CD4-positive, alpha-beta T cell treated with Interleukin-15 for 4 hours (primary cell): ENCODE data around the gene MCHR1.
"Not testable (repeated sequence)": the region's sequence is repeated elsewhere in the genome, so short reads cannot be mapped to it uniquely, and the experiment has no call there.

Experiments used
- DNase-seq: peaks from one replicate; pipeline ENCODE4 v3.0.0-alpha.2; 2020; ENCODE audit warnings: low spot score

The MCHR1 gene

DNA sequence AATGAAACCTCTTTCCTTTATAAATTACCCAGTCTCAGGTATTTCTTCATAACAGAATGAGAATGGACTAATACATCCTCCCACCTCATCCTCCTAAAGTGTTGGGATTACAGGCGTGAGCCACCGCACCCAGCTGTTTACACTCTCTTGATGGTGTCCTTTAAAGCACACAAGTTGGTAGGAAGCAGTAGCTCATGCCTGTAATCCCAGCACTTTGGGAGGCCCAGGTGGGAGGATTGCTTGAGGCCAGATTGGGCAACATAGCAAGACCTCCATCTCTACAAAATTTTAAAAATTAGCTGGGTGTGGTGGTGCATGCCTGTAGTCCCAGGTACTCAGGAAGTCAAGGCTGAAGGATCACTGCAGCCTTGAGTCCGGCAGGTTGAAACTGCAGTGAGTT, 23.3 kb upstream of the MCHR1 start:
- DNase-seq, result not testable (repeated sequence)

DNA sequence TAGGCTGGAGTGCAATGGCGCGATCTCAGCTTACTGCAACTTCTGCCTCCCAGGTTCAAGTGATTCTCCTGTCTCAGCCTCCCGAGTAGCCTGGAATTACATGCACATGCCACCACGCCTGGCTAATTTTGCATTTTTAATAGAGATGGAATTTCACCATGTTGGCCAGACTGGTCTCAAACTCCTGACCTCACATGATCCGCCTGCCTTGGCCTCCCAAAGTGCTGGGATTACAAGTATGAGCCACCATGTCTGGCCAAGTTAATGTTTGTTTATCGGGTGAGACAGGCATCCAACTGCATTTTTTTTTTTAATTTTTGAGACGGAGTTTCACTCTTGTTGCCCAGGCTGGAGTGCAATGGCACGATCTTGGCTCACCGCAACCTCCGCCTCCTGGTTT, 22.6 kb upstream of the MCHR1 start:
- DNase-seq, result not testable (repeated sequence)

DNA sequence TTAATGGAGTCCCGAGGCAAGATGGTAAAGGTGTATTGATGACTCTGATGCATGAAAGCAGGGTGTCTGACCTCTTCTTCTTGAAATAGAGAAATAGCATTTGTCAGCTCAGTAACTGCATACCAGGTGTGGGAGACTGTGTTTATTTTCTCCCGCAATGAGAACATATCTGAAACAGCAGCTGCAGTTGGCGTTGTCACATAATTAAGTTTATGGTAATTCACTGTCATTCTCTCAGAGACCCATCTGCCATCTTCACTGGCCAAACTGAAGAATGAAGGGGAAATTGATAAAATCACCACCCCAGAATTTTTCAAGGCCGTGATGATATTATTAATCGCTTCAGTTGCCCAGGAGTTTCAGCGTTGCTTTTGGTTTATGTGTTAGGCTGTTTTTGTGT, 20.1 kb upstream of the MCHR1 start:
- DNase-seq, result no peak

DNA sequence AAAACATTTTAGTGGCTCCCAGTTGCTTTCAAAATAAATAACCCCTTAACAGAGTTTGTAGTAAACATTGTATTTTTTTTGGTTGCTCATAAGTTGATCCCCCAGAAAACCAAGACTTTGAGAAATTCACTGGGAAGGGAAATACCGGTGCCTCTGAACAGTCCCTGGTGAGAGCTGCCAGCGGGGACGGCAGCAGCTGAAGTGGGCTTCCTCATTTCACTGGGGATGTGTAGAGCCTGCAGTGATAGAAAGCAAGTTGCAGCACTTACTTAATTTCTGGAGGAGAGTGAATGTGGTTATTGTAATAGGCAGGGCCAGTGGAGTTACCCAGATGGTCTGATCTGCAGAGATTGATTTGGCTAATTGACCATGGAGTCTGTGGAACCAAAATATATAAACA, 18.6 kb upstream of the MCHR1 start:
- DNase-seq, result no peak

DNA sequence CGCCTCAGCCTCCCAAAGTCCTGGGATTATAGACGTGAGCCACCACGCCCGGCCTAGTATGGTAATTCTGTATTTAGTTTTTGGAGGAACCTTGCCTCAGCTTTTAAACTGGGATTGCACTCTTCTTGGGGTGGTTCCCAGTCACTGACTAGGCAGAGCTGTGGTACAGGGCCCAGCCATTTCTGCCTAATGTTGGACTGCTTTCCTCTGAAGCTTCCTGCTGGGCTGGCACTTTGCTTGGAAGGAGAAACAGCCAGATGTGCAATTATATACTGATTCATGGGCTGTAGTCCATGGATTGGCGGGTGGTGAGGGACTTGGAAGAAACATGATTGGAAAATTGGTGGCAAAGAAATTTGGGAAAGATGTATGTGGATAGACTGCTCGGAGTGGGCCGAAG, 17.6 kb upstream of the MCHR1 start:
- no peak for DNase-seq

DNA sequence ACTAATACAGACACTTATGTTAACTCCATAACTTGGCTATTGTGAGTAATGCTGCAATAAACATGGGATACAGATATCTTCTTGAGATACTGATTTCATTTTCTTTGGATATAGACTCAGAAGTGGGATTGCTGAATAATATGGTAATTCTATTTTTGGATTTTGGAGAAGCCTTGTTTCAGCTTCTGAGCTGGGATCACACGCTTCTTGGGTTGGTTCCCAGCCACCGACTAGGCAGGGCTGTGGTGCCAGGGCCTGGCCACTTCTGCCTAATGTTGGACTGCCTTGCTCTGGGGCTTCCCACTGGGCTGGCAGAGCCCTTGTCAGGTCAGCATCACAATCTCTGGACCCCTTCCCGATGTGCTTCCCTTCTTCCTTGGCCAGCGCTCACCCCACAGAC, 14.0 kb upstream of the MCHR1 start:
- no peak for DNase-seq

DNA sequence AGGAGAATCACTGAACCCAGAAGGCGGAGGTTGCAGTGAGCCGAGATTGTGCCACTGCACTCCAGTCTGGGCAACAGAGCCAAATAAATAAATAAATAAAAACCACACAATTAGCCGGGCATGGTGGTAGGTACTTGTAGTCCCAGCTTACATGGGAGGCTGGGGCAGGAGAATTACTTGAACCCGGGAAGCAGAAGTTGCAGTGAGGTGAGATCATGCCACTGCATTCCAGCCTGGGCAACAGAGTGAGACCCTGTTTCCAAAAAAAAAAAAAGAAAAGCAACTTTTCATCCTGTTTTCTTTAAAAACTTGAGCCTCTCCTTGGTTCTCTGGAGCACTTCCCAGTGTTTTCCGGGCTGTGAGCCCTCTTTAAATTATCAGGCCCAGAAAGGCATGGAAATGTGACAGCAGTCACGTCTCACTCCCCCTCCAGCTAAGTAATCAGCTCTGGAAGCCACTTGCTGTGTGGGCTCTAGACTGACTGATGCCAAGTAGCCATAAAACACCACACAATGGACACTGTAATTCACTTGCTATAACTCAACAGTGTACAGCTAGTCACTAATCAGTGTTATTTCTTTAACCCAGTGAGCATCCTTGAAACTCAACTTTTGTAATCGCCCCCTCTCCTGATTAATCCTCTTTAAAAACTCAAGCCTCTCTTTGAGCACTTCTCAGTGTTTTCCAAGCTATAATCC, 13.0 kb upstream of the MCHR1 start:
- DNase-seq, result no peak

DNA sequence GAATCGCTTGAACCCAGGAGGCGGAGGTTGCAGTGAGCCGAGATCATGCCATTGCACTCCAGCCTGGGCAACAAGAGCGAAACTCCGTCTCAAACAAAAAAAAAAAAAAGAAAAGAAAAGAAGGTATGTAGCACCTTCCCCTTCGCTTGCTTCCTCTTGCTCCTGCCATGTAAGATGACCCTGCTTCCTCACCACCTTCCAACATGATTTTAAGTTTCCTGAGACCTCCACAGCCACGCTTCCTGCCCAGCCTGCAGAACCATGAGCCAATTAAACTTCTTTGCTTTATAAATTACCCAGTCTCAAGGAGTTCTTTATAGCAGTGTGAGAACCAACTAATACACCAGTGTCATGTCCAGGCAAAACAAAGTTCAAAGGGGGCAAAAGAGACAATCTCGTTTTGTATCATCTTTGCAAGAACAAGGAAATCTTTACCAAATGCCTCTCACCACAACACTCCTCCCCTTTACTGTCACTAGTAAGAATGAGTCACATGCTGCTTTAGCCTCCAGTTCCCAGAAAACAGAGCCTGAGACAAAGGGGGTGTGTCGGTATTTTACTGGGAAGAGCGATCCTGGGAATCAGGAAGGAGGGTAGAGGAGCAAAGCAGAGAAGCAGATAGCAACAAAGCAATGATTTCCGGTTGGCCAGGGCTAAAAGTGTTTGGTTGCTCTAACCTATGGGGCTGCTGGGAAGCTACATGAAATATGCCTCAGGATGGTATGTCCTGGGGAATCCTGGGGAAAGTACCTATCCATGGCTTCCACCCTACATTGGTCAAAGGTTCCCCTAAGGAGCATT, 10.5 kb upstream of the MCHR1 start:
- DNase-seq, result peak; percentile 42

DNA sequence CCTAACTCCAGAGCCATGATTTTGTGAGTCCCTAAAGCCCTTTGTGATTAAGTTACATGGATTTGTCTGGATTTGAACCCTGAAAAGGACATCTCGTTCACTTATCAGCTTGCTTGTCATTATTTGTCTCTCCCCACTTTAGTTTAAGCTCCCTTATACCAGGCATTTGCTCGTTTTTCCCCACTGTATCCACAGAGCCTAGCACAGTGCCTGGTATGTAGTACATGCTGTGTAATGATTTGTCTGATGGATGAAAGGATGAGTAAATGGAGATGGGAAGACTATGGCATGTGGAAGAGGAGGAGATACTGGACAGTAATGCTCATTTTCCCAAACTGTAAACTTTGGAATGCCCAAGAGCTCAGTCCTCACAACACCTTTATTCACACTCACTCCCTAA, 9.2 kb upstream of the MCHR1 start:
- DNase-seq, result no peak

DNA sequence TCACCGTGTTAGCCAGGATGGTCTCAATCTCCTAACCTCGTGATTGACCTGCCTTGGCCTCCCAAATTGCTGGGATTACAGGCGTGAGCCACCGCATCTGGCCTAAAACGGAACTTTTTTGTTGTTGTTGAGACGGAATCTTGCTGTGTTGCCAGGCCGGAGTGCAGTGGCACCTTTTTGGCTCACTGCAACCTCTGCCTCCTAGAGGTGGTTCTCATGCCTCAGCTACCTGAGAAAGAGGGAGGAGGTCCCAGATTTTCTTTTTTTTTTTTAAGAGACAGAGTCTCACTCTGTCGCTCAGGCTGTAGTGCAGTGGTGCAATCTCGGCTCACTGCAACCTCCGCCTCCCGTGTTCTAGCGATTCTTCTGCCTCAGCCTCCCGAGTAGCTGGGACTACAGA, 7.9 kb upstream of the MCHR1 start:
- DNase-seq, result no peak

DNA sequence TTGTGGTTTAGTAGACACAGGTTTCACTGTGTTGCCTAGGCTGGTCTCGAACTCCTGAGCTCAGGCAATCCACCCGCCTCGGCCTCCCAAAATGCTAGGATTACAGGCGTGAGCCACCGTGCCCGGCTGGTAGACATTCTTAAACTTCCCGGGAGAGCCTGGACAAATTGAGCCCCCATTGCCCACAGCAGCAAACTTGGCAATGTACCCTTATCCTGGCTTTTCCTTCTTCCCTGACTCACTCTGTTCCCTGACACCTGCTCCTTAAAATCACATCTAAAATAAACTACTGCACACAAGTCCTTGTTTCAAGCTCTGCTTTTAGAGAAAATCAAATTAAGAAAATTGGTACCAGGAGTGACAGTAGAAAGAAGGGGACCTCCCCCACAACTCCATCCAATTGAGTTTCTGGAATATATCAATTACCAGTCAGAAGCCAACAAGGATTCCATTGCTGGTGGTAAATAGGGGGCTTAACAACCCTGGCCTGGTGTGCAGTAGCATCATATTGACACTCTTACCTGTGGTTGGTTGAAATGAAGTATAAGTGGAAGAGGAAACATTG, 7.4 kb upstream of the MCHR1 start:
- no peak for DNase-seq

DNA sequence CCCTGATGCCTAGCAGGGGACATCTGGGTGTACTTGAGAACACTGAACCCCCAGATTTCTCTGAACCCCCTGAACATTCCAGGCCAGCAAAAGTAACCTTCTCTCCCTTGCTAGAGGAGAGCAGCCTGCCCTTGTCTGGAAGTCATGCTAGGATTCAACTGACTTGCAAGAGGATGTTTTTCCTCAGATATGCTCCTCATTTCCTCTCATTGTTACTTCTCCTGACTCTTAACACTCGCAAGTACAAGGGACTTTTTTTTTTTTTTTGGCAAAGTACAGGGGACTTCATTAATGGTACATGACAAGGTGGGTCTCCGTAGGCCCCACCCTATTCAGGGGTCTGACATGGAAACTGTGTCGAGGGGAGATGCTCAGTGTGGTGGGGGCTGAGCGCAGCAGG, 6.3 kb upstream of the MCHR1 start:
- no peak for DNase-seq

DNA sequence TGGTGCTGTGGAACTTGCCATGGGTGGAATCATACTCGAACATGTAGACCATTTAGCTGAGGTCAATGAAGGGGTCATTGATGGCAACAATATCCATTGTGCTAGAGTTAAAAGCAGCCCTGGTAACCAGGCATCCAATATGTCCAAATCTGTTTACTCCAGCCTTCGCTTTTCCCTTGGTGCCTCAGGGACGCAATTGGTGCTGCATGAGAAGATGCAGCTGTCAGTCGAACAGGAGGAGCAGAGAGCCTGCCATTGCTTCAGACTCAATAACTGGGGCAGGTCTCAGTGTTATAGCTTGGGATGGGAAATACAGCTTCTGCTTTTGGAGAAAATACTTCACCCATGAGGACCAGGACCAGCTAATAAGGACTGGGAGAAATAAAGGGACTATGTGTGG, 5.0 kb upstream of the MCHR1 start:
- DNase-seq, result no peak

DNA sequence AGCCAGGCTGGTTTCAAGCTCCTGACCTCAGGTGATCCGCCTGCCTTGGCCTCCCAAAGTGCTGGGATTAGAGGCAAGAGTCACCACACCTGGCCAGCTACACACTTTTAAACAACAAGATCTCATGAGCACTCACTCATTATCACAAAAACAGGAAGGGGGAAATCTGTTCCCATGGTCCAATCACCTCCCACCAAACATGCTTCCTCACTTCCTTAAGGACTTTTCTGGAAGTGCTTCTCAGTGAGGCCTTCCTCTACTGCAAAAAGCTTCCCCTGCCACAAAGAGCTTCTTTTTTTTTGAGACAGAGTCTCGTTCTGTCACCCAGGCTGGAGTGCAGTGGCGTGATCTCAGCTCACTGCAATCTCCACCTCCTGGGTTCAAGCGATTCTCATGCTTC, 3.1 kb upstream of the MCHR1 start:
- not testable (repeated sequence) for DNase-seq

DNA sequence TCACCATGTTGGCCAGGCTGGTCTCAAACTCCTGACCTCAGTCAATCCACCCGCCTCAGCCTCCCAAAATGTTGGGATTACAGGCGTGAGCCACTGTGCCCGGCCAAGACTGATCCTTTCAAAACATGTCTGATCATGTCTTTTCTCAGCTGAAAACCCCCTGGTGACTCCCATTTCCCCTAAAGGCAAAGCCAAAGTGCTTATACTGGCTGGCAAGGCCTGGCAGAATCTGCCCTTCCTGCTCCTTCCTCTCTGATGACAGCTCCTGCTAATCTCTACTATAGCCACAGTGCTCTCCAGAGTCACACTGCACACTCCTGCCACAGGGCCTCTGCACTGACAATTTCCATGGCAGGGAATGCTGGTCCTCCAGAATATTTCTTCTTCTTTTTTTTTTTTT, 2.6 kb upstream of the MCHR1 start:
- no peak for DNase-seq

DNA sequence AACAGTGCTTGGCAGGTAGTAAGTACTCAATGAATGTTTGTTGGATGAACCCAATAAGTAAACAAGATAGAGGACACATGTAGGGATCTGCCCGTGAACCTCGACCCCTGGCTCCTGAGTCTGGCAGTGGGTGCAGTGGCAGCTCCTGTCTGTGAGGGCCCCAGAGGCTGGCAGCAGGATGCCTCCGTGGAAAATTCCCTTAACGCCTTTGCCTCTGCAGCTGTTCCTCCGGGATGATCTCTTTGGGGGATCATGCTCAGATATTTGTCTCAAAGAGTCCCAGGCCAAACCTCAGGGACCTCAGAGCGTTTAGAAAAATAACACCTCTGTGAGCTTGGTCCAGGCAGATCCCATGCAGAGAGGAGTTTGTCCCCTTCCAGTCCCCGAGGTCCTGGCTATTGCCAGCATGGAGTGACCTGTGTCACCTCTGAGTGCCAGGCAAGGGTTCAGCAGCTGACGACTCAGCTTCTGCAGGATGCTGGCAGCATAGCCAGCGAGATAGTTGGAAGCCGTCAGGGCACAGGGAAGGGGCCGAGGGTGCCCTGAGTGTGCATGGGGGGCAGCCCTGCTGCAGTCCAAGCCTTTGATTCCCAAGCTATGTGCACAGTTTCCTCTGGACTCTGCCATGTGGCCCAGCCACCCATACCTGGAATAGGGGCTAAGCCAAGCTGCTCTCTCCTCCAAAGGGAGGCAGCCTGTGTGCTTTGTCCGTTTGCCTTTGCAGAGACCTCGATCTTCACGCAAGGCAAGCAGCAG, 613 bp upstream of the MCHR1 start:
- DNase-seq, result no peak

DNA sequence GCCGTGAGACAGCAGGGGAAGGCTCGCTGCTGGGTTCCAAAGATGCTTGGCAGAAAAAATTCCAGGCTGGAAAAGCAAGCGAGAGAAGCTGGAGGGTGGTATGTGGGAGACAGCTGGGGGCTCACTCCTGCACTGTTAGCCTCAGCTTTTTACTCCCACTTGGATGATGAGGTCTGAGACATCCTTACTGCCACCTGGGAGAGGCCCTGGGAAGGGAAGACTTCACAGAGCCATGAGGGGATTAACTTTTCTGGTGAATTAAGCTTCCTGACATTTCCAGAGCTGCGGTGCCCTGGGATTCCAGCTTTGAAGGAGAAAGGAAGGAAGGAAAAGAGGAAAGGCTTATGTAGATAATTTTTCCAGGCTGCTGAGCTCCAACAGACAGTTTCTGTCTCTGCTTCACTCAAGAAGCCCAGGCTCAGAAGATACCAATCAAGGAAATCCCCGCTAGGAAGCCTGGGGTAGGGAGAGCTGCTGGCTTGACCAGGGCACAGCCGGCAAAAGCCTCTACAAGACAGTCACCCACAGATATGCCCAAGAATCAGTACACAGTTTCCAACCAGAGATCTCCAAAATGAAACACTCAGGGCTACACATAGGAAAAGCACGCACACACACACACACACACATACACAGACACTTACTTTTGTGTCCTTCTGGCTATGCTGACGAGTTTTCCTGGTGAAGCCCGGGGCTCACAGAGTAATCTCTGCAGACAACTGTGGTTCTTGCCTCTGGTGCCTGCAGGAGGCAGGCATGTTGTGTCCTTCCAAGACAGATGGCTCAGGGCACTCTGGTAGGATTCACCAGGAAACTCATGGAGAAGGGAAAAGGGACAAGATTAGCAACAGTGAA, 907 bp downstream of the MCHR1 start:
- DNase-seq, result no peak

DNA sequence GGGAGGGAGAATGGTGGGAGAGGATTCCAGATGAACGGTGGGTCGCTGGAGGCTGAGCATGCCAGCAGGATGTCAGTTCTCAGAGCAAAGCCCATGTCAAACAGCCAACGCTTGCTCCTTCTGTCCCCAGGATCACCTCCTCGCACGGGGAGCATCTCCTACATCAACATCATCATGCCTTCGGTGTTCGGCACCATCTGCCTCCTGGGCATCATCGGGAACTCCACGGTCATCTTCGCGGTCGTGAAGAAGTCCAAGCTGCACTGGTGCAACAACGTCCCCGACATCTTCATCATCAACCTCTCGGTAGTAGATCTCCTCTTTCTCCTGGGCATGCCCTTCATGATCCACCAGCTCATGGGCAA, 1.5 kb downstream of the MCHR1 start:
- DNase-seq, result no peak

DNA sequence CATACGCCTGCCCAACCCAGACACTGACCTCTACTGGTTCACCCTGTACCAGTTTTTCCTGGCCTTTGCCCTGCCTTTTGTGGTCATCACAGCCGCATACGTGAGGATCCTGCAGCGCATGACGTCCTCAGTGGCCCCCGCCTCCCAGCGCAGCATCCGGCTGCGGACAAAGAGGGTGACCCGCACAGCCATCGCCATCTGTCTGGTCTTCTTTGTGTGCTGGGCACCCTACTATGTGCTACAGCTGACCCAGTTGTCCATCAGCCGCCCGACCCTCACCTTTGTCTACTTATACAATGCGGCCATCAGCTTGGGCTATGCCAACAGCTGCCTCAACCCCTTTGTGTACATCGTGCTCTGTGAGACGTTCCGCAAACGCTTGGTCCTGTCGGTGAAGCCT, 2.2 kb downstream of the MCHR1 start:
- no peak for DNase-seq

DNA sequence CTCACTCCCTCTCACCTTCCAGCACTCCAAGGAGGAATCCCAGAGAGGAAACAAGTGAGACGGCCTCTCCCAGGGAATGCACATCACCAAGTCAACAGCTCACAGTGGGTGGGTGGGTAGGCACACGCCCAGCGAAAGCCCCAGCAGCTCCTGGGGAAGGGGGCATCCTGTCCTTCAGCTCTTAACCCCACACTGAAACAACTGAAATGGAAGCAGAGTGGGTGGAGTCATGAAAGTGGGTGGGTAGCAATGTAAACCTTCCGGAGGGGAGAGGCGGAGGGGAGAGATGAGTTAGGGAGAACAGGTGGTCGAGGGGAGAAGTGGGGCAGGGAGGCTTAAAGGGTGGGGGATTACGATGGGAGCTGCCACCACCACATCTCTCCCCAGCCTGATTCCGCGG, 5.4 kb downstream of the MCHR1 start:
- no peak for DNase-seq

DNA sequence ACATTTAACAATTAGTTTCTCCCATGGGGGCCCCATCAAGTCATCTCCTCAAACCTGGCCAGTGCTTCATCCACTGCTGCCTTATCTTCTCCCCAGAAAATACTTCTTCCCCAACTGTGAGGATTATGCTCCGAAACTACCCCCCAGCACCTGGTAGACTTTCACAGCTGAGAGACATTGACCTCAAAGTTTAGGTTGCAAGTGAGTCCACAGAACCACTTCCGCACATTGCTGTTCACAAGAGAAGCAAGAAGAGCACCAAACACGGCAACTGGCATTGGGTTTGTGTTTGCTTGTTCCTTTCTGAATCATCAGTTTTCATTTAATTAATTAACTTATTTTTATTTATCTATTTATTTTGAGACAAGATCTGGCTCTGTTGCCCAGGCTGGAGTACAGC, 6.1 kb downstream of the MCHR1 start:
- DNase-seq, result peak; percentile 11

DNA sequence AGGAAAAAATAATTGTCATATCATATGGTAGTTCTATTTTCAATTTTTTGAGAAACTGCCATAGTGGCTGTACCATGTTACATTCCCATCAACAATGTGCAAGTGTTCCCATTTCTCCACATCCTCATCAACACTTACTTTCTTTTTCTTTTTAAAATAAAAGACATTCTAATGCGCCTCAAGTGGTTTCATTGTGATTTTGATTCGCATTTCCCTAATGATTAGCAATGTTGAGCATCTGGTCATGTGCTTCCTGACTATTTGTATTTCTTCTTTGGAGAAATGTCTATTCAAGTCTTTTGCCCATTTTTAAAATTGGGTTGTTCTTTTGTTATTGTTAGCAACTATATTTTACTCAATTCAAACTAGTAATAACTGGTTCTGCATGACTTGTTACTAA, 8.4 kb downstream of the MCHR1 start:
- DNase-seq, result no peak
